ENCODE data around the gene ODAD2. TPM values are rescaled to one million over a fixed set of nuclear protein-coding genes. Genes with fewer than 3 reads are reported as not detected.
"Not testable (repeated sequence)": the region's sequence is repeated elsewhere in the genome, so short reads cannot be mapped to it uniquely, and the experiment has no call there.

Gene ODAD2
- total RNA-seq, 1 donor: 0.18 TPM

DNA sequence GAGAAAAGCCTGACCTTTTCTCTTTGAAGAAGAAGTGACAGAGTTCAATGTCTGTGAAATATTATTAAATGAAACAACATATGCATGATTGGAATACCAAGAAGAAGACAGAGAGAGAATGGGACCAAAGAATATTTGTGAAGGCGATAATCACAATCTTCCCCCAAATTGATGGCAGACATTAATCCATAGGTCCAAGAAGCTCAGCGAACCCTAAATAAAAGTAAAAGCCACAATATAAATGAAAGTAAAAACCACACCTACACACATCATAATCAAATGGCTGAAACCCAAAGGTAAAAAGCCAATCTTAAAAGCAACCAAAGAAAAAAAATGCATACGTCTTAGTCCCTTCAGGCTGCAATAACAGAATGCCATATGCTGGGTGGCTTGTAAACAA is 84.0 kb downstream of the ODAD2 start:
- DNase-seq (ENCODE audit: low read depth): no peak
- TF ChIP-seq CTCF (IDR thresholded peaks at IDR 0.05; ENCODE audit: insufficient read depth, low read length): no peak
- no peak overlapping the region for H3K4me3 ChIP-seq (ENCODE audit: low read depth, low read length)

DNA sequence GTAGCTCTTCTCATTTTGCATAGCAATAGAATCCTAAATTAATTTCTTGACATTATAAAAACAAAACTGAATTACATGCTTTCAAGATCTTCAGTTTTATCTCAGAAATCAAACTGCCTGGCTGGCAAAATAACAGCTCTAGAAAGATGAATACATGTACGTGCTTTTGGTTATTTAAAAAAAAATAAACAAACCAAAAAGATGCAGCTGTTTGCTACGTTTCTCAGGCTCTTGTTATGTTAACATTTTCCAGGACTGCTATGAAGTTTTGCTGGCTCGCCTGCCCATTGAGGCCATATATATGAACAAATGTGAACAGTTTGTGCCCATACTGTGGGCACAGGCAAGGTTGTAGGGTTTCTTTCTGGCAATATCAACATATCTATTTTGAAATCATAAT is 86.6 kb downstream of the ODAD2 start:
- no peak overlapping the region for H3K4me3 ChIP-seq (ENCODE audit: low read depth, low read length)
- TF ChIP-seq CTCF (IDR thresholded peaks at IDR 0.05; ENCODE audit: insufficient read depth, low read length): no peak
- DNase-seq (ENCODE audit: low read depth): no peak

DNA sequence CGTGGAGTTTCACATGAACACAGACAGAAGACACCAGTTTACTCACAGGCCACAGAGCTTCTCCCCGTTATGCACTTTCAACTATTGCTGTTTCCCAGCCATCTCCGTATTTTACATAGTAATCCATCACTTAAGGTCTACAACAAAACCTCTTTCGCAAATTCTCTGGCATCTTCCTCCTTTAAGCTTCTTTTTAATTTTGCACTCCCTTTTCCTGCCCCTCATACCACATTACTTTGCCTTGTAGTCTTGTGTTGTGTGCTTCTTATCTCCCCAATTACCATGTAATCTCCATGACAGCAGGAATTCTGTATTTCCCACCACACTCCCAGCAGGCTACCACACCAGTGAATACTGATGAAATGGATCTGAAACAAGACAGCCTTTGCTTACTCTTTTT is 87.3 kb downstream of the ODAD2 start:
- no peak for DNase-seq (ENCODE audit: low read depth)
- no peak overlapping the region for H3K4me3 ChIP-seq (ENCODE audit: low read depth, low read length)
- no peak for TF ChIP-seq CTCF (IDR thresholded peaks at IDR 0.05; ENCODE audit: insufficient read depth, low read length)

GRCh38 chr10:27911011-27911410 is 87.9 kb downstream of the ODAD2 start:
- DNase-seq (ENCODE audit: low read depth): no peak
- H3K4me3 ChIP-seq (ENCODE audit: low read depth, low read length): no peak overlapping the region

GRCh38 chr10:27908231-27908630 is 90.6 kb downstream of the ODAD2 start:
- H3K4me3 ChIP-seq (ENCODE audit: low read depth, low read length): no peak overlapping the region
- TF ChIP-seq CTCF (IDR thresholded peaks at IDR 0.05; ENCODE audit: insufficient read depth, low read length): no peak
- DNase-seq (ENCODE audit: low read depth): no peak

More at GRCh38 chr10:27911011-27911410, 87.9 kb downstream of the ODAD2 start:
- no peak for TF ChIP-seq CTCF (IDR thresholded peaks at IDR 0.05; ENCODE audit: insufficient read depth, low read length)

GRCh38 chr10:27899485-27899884 is 99.4 kb downstream of the ODAD2 start:
- H3K4me3 ChIP-seq (ENCODE audit: low read depth, low read length): not testable (repeated sequence)

DNA sequence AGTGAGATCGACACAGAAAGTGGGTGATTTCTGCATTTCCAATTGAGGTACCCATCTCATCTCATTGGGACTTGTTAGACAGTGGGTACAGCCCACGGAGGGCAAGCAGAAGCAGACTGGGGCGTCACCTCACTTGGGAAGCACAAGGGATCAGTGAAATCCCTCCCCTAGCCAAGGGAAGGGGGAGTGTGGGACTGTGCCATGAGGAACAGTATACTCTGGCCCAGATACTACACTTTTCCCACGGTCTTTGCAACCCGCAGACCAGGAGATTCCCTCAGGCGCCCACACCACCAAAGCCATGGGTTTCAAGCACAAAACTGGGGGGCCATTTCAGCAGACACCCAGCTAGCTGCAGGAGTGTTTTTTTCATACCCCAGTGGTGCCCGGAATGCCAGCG is 99.8 kb downstream of the ODAD2 start:
- H3K4me3 ChIP-seq (ENCODE audit: low read depth, low read length): no peak overlapping the region
- no peak for TF ChIP-seq CTCF (IDR thresholded peaks at IDR 0.05; ENCODE audit: insufficient read depth, low read length)
- DNase-seq (ENCODE audit: low read depth): no peak

More at GRCh38 chr10:27899485-27899884, 99.4 kb downstream of the ODAD2 start:
- not testable (repeated sequence) for DNase-seq (ENCODE audit: low read depth)
